Coronary artery (tissue), 2 donors: Measurements from ENCODE around the gene RNPEPL1.

Source experiments
- DNase-seq: peaks from one replicate; pipeline ENCODE4 v3.0.0-alpha.2; 2017; ENCODE audit warnings: low spot score
- H3K27ac ChIP-seq, 2 donors: fragments of 200-600 bp; sonication (generic); one replicate each; pipeline ENCODE4 v1.5.1; 2016 to 2019
- H3K4me3 ChIP-seq: fragments of 200-600 bp; sonication (generic); 2 replicates; pipeline ENCODE4 v1.5.1; 2016; ENCODE audit warnings: mild to moderate bottlenecking, moderate library complexity
- TF ChIP-seq, protein P1 (sequence below): fragments of 200-600 bp; sonication (generic); IDR thresholded peaks from one replicate; pipeline ENCODE4 v1.5.1; 2019; ENCODE audit warnings: antibody characterized with exemption

The RNPEPL1 gene

DNA sequence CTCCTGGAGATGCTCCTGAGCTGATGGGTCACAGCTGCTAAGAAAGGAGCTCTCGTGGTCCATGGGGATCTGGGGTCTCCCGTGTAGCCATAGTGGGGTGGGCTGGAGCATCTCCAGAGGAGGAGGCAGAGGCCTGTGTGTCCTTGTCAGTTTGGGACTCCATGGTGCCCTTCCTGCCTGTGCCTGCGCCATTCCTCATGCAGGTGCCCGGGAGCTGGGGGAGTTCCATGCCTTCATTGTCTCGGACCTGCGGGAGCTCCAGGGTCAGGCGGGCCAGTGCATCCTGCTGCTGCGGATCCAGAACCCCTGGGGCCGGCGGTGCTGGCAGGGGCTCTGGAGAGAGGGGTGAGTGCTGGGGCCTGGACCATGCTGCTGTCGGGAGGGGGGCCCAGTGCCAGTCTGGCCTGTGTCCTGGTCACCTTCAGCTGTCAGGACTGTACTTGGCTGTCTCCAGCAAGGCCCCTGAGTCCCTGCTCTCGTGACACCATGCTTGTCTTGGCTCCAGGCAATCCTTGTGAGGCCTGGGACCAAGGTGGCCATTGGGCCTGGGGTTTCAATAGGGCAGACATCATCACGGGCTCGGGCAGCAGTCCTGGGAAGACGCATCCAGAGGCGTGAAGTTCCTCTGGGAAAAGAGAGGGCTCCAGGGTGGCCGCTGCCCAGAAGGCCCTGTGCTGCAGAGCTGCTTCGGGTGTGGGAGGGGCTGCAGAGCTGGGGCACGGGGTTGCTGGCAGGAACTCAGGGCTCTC lies 25.6 kb downstream of the RNPEPL1 start:
- TF ChIP-seq, protein P1, sequence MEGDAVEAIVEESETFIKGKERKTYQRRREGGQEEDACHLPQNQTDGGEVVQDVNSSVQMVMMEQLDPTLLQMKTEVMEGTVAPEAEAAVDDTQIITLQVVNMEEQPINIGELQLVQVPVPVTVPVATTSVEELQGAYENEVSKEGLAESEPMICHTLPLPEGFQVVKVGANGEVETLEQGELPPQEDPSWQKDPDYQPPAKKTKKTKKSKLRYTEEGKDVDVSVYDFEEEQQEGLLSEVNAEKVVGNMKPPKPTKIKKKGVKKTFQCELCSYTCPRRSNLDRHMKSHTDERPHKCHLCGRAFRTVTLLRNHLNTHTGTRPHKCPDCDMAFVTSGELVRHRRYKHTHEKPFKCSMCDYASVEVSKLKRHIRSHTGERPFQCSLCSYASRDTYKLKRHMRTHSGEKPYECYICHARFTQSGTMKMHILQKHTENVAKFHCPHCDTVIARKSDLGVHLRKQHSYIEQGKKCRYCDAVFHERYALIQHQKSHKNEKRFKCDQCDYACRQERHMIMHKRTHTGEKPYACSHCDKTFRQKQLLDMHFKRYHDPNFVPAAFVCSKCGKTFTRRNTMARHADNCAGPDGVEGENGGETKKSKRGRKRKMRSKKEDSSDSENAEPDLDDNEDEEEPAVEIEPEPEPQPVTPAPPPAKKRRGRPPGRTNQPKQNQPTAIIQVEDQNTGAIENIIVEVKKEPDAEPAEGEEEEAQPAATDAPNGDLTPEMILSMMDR, result no peak
- no peak for DNase-seq
- Histone ChIP-seq H3K27ac (no peak overlapping the region), H3K4me3 (no peak overlapping the region)

DNA sequence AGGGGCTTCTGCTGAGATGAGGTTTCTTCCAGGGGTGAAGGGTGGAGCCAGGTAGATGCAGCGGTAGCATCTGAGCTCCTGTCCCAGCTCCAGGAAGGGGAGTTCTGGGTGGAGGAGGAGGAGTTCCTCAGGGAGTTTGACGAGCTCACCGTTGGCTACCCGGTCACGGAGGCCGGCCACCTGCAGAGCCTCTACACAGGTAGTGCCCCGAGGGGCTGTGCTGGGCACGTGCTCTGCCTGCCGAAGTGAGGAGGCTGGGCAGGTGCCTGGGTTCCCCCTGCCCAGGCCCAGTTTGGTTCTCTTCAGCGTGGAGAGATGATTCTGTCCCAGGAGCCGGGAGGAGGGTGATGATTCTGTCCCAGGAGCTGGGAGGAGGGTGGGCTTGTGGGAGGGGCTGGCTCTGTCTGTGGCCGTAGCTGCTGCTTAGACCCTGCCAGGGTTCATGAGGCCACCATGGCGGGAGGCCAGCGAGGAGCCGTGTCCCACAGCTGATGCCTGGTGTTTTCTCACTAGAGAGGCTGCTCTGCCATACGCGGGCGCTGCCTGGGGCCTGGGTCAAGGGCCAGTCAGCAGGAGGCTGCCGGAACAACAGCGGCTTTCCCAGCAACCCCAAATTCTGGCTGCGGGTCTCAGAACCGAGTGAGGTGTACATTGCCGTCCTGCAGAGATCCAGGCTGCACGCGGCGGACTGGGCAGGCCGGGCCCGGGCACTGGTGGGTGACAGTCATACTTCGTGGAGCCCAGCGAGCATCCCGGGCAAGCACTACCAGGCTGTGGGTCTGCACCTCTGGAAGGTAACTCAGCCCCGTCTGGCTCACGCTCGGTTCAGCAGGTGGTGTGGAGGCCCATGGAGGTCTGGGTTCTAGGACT lies 26.5 kb downstream of the RNPEPL1 start:
- Histone ChIP-seq H3K4me3 (no peak overlapping the region), H3K27ac (no peak overlapping the region)
- TF ChIP-seq, protein P1, result no peak
- DNase-seq, result no peak

DNA sequence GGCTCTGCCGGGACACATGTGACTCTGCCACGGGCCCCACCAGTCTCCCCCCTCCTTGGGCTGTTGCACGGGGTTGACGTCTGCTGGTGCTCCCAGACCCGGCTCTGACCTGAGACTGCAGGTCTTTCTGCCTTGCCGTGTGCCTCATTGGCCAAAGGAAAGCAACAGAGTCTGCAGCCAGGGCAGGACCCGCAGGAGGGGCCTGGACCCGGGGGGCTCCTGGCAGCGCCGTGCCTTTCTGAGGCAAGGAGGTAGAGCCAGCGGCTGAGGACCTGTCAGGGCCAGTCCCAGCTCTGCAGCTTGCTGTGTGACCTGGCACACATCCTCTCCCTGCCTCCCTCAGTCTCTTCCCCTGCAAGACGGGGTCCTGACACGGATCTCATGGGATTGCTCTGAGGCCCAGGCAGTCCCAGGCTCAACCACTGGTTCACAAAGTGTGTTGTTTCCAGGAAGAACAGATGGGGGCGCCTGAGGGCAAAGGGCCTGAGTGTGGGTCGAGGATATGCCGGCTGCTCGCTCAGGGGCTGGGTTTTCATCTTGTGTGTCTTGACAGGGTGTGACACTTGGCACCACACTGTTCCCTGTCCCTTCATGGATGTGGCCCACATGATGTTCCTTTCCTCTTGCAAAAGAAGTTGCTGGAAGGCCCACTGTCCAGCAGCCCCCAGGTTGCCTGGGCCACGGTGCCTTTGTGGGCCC lies 27.2 kb downstream of the RNPEPL1 start:
- TF ChIP-seq, protein P1, result no peak
- DNase-seq, result no peak
- Histone ChIP-seq H3K4me3 (no peak overlapping the region), H3K27ac (no peak overlapping the region)

DNA sequence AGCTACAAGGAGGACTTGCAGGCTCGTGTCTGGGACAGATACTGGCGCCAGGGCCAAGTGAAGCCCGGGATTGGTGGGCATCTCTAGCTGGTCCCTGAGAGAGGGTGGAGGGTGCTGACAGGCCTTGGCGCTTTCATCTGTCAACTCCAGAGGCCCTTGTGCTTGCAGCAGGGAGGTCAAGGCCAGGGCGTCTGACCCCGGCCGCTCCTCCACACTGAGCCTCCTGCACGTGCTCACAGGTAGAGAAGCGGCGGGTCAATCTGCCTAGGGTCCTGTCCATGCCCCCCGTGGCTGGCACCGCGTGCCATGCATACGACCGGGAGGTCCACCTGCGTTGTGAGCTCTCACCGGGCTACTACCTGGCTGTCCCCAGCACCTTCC lies 27.8 kb downstream of the RNPEPL1 start:
- TF ChIP-seq, protein P1, result no peak
- H3K27ac ChIP-seq, result peak overlapping the region in 1 of 2 donors; percentile 31
- H3K4me3 ChIP-seq, result peak overlapping the region; percentile 33
- no peak for DNase-seq

DNA sequence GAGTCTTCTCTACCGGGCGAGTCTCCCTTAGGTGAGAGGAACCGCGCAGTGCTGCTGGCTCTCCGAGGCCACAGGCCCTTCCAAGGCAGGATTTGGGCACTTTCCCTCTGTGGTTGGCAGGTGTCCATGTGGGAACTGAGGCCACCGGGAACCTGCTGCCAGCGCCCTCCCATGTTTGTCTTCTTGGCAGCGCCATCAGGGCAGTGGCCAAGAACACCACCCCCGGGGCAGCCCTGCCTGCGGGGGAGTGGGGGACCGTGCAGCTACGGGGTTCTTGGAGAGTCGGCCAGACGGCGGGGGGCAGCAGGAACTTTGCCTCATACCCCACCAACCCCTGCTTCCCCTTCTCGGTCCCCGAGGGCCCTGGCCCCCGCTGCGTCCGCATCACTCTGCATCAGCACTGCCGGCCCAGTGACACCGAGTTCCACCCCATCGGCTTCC lies 28.2 kb downstream of the RNPEPL1 start:
- H3K4me3 ChIP-seq, result peak overlapping the region; percentile 33
- peak overlapping the region in 1 of 2 donors; percentile 31 for H3K27ac ChIP-seq
- no peak for DNase-seq
- TF ChIP-seq, protein P1, result no peak

DNA sequence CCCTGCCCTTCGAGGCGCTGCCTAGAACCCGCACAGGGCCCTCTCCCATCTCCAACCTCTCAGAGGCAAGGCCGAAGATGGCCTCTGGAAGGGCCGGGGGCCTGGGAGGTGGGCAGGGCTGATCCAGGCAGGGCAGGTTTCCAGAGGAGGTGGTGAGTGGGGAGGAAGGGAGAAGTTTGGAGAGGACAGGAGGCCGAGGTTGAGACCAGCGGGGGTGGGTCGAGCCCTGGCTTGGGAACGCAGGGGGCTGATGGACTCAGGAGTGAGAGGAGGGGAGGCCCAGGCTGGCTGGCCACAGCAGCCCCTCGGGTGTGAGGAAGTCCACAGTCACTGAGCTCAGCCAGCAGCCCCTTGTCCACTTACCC lies 28.8 kb downstream of the RNPEPL1 start:
- Histone ChIP-seq H3K27ac (peak overlapping the region in 1 of 2 donors; percentile 17), H3K4me3 (no peak overlapping the region)
- DNase-seq, result no peak
- TF ChIP-seq, protein P1, result no peak
